Stomach (tissue), 19 donors: Measurements from ENCODE around the gene TSKS. TPM values are rescaled to one million over a fixed set of nuclear protein-coding genes. Genes with fewer than 3 reads are reported as not detected.

ENCODE experiments used
- DNase-seq, 2 donors: peaks; one replicate each; pipeline versions ENCODE4 v3.0.0 to v3.0.0-alpha.2; 2013 to 2019
- H3K27ac ChIP-seq, 5 donors: fragments of 200-600 bp in 4 of 5; sonication (generic) in 4 of 5; one replicate each; pipeline ENCODE4 v1.5.1; 2013 to 2019; ENCODE audit warnings: mild to moderate bottlenecking in 1 of 5, moderate library complexity in 1 of 5
- H3K27me3 ChIP-seq, 3 donors: fragments of 200-600 bp; sonication (generic); one replicate each; pipeline ENCODE4 v1.5.1; 2017 to 2019; ENCODE audit warnings: mixed run types in 1 of 3
- H3K36me3 ChIP-seq, 4 donors: fragments of 200-600 bp; sonication (generic); 1 replicate in 3 of 4; 2 replicates in 1 of 4; pipeline ENCODE4 v1.5.1; 2016 to 2019
- H3K4me1 ChIP-seq, 4 donors: fragments of 200-600 bp; sonication (generic); one replicate each; pipeline ENCODE4 v1.5.1; 2016 to 2019
- H3K4me3 ChIP-seq, 4 donors: fragments of 200-600 bp; sonication (generic) in 3 of 4; one replicate each; pipeline ENCODE4 v1.5.1; 2016 to 2019; ENCODE audit warnings: mild to moderate bottlenecking in 1 of 4
- H3K9me3 ChIP-seq, 4 donors: fragments of 200-600 bp; sonication (generic); one replicate each; pipeline ENCODE4 v1.5.1; 2016 to 2019
- CTCF ChIP-seq, 7 experiments: fragments of 450-650 bp in 4 of 7; fragments of 200-600 bp in 3 of 7; sonication (generic) in 3 of 7; IDR thresholded peaks; one replicate each; pipeline ENCODE4 v1.5.1; 2016 to 2019; ENCODE audit warnings: antibody characterized with exemption in 7 of 7, control low read depth in 2 of 7, mild to moderate bottlenecking in 1 of 7
- EP300 ChIP-seq: sonication (generic); formaldehyde crosslinking; IDR thresholded peaks from one replicate; pipeline ENCODE4 v1.6.1; 2017; ENCODE audit warnings: antibody characterized with exemption
- POLR2A ChIP-seq, 4 donors: fragments of 450-650 bp; IDR thresholded peaks; one replicate each; pipeline ENCODE4 v1.6.1; 2016; ENCODE audit warnings: antibody characterized with exemption in 4 of 4, control low read depth in 2 of 4, mild to moderate bottlenecking in 1 of 4, moderate library complexity in 1 of 4
- POLR2AphosphoS5 ChIP-seq, 3 donors: sonication (generic); formaldehyde crosslinking; IDR thresholded peaks; one replicate each; pipeline ENCODE4 v1.6.1; 2016; ENCODE audit warnings: antibody characterized with exemption in 3 of 3
- WGBS, 5 donors: extraction: QIAGEN DNeasy Blood & Tissue Kit in 3 of 5; methylation state at CpG; one replicate each; pipeline versions ENCODE4 v1.1.5 to v1.1.7; 2013 to 2018; 5-methylcytosine and 5-hydroxymethylcytosine counted together
- intact Hi-C: fragments of 100-400 bp; cut with DNase I; formaldehyde crosslinking; loops from one replicate; pipeline ENCODE4 v1.15.1; 2023; ENCODE audit warnings: low total_unique reads
- long read RNA-seq, 10 donors: transcript quantifications; one replicate each; lab custom pipeline, GENCODE V29; 2026
- polyA plus RNA-seq, 3 donors: library from polyadenylated mRNA; stranded (reverse); fragments of 200-250 nt; gene quantifications; one replicate each; pipeline ENCODE4 v1.2.3, GENCODE V29; 2013
- total RNA-seq, 5 donors: library from RNA; depleted of rRNA; stranded (reverse); fragments of >200 nt; gene quantifications; one replicate each; pipeline versions ENCODE4 v1.1.0 to v1.2.3, GENCODE V29; 2014 to 2016
- donor health status: healthy with polysubstance abuse.
- donor health status: Bipolar disorder and iron deficiency.
- donor health status: healthy.

The TSKS gene
- total RNA-seq (not detected), polyA plus RNA-seq (under 1 TPM in 1 of 3 donors, not detected in 2; 0.73 TPM)
- long read RNA-seq, donor 1, result 0 reads
- long read RNA-seq, donor 2, result 0 reads
- long read RNA-seq, donor 3, result 0 reads
- long read RNA-seq, donor 4, result 0 reads
- long read RNA-seq, donor 5, result 0 reads
- long read RNA-seq, donor 6, result 0 reads
- long read RNA-seq, donor 7, result 0 reads
- long read RNA-seq, donor 8, result 0 reads
- long read RNA-seq, donor 9, result 0 reads
- long read RNA-seq, donor 10, partial matches to known transcripts, result 7 of 7 reads
- long read RNA-seq, donor 10, other reads (novel, unspliced or antisense), result 0 of 7 reads

DNA sequence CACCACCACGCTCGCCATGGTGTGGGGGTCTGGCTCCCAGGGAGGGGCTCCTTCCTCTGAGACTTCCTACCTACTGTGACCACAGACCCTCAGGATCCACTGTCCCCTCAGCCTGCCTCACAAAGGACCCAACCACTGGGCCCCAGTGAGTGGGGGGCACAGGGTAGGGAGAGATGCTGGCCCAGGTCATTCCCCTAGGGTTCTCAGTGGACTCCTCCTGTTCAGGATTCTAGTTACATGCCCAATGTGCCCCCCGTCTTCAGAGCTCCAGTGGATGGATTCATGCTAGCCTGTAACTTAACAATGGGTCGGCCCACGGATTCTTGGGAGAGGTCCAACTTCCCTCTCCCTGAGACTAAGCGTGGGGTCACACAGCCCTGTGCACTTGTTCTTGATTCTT is at the start of gene TSKS:
TSS of gene TSKS (minus strand) at position 77 of the 400 bp plus-strand sequence. CDS start at position 18, 59 bp downstream.
- Histone ChIP-seq H3K9me3 (no peaks in the 10 kb centered on the region), H3K27me3 (peaks cover 0 to 13% (median 0%) of the 10 kb centered on the region in 3 donors), H3K4me1 (peaks cover 11 to 20% (median 17%) of the 10 kb centered on the region in 4 donors), H3K4me3 (no peak within 1 kb of the TSS), H3K36me3 (no peaks in the 10 kb centered on the region), H3K27ac (no peak within 1 kb of the TSS)
- 70 to 81% (median 78%) methylated on average over 6 of the region's 6 CpGs for WGBS, 5 donors
- intact Hi-C loops, result no loop called here
- TF ChIP-seq POLR2A (IDR thresholded peaks at IDR 0.05) (no peak), EP300 (no peak), CTCF (IDR thresholded peaks at IDR 0.05) (no peak), POLR2AphosphoS5 (IDR thresholded peaks at IDR 0.05) (no peak)
- DNase-seq, result no peak

DNA sequence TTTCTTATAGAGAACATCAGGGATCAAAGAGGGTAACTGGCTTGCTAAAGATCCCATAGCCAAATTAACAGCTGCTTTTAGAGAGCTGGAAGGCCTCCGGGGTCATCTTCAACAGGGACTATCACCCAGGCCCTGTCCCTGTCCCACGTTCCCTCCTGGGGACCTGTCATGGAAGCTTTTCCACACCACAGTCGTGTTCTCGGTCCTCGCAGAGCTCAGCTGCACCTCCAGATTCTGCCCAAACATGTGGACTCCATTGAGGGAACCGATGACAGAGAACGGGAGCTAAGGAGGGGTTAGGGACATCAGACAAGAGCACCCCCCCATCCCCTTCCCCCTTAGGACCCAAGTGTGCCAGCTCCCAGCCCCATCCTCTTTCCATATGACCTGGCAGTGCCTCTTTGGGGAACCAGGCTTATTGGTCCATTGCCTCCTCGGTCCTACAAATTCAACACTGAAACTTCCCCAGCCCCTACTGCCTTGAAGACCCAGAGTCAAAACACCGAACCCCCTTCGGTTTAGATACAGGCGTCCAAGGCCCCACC is 49.4 kb upstream of the TSKS start:
- H3K4me1 ChIP-seq, result peaks cover 18 to 55% (median 47%) of the 10 kb centered on the region in 4 donors
- H3K4me3 ChIP-seq, result peak overlapping the region; percentile 49 to 73 (median 62)
- no peaks in the 10 kb centered on the region for H3K9me3 ChIP-seq
- no peaks in the 10 kb centered on the region for H3K27me3 ChIP-seq
- intact Hi-C loops, result no loop called here
- peak overlapping the region; percentile 55 to 92 (median 90) for H3K27ac ChIP-seq
- WGBS, 5 donors, result 25 to 52% (median 45%) methylated on average over 4 to 11 of the region's 11 CpGs
- no peak for DNase-seq
- TF ChIP-seq EP300 (no peak), POLR2A (IDR thresholded peaks at IDR 0.05) (no peak), POLR2AphosphoS5 (IDR thresholded peaks at IDR 0.05) (no peak), CTCF (IDR thresholded peaks at IDR 0.05) (no peak)
- H3K36me3 ChIP-seq, result peaks cover 0 to 4% (median 2%) of the 10 kb centered on the region in 4 donors

DNA sequence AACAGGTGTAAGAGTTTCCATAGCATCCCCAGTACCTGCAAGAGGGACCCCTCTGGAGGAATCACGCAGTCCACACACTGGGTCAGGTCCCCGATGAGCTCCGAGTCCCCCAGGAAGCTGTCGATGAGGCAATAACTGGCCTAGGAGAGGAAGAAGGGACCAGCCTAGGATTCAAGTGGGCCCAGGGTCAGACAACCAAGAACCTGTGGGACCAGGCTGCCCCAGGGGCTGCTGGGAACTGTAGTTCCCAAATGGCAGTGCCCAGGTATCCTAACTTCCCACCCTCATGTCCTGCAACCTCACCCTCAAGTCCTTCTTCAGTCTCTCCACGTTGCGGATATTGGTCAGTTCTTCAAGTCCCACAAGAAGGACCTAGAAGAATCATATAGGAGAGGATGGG is 48.2 kb upstream of the TSKS start:
- Histone ChIP-seq H3K4me3 (no peak overlapping the region), H3K9me3 (no peaks in the 10 kb centered on the region), H3K27me3 (no peaks in the 10 kb centered on the region), H3K4me1 (peaks cover 12 to 48% (median 39%) of the 10 kb centered on the region in 4 donors), H3K36me3 (peaks cover 7 to 16% (median 14%) of the 10 kb centered on the region in 4 donors), H3K27ac (peak overlapping the region in 1 of 5 donors; percentile 92)
- TF ChIP-seq POLR2AphosphoS5 (IDR thresholded peaks at IDR 0.05) (no peak), EP300 (no peak), CTCF (IDR thresholded peaks at IDR 0.05) (no peak), POLR2A (IDR thresholded peaks at IDR 0.05) (no peak)
- DNase-seq, result no peak
- 89 to 98% (median 92%) methylated on average over 6 of the region's 6 CpGs for WGBS, 5 donors
- intact Hi-C loops, result no loop called here

DNA sequence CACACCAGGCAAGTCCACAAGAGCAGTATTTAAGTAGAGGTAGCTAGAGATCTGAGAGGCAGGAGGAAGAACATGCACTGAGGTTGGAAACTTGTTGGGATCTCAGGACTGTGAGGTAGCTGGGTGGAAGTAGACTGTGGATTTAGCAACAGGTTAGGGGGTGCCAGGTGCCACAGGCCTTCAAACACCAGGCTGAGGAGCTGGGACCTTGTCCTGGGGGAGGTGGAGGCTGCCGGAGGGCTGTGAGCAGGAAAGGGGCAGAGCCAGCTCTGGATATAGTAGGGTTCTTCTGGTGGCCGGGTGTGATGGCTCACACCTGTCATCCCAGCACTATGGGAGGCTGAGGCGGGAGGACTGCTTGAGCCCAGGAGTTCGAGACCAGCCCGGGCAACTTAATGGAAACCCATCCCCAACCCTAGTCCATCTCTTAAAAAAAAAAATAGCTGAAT is 46.9 kb upstream of the TSKS start:
- DNase-seq, result no peak
- Histone ChIP-seq H3K27ac (peak overlapping the region; percentile 79 to 89 (median 86)), H3K27me3 (no peaks in the 10 kb centered on the region), H3K9me3 (no peaks in the 10 kb centered on the region), H3K36me3 (peaks cover 8 to 30% (median 28%) of the 10 kb centered on the region in 4 donors), H3K4me1 (peaks cover 12 to 56% (median 37%) of the 10 kb centered on the region in 4 donors), H3K4me3 (peak overlapping the region; percentile 73 to 91 (median 80))
- intact Hi-C loops, result no loop called here
- WGBS, 5 donors, result 88 to 99% (median 94%) methylated on average over 5 of the region's 5 CpGs
- TF ChIP-seq EP300 (no peak), POLR2A (IDR thresholded peaks at IDR 0.05) (no peak), CTCF (IDR thresholded peaks at IDR 0.05) (no peak), POLR2AphosphoS5 (IDR thresholded peaks at IDR 0.05) (no peak)
